KOPT-K1 (cell line): ENCODE results near the gene SMIM1.
"Not testable (repeated sequence)": the region's sequence is repeated elsewhere in the genome, so short reads cannot be mapped to it uniquely, and the experiment has no call there.

ENCODE experiments used
- H3K27ac ChIP-seq: fragments of 200-600 bp; sonication (generic); 2 replicates; pipeline ENCODE4 v1.5.1; 2016; ENCODE audit warnings: antibody characterized with exemption, mild to moderate bottlenecking, low read depth, low read length; ENCODE audit not compliant: poor library complexity, severe bottlenecking
- H3K36me3 ChIP-seq: fragments of 200-600 bp; sonication (generic); 2 replicates; pipeline ENCODE4 v1.5.1; 2017; ENCODE audit warnings: antibody characterized with exemption, mild to moderate bottlenecking, low read length, moderate library complexity; ENCODE audit not compliant: insufficient read depth
- H3K9me3 ChIP-seq: fragments of 200-600 bp; sonication (generic); 2 replicates; pipeline ENCODE4 v1.5.1; 2017; ENCODE audit warnings: antibody characterized with exemption, low read length, mild to moderate bottlenecking; ENCODE audit not compliant: insufficient read depth, poor library complexity, severe bottlenecking

The SMIM1 gene

DNA sequence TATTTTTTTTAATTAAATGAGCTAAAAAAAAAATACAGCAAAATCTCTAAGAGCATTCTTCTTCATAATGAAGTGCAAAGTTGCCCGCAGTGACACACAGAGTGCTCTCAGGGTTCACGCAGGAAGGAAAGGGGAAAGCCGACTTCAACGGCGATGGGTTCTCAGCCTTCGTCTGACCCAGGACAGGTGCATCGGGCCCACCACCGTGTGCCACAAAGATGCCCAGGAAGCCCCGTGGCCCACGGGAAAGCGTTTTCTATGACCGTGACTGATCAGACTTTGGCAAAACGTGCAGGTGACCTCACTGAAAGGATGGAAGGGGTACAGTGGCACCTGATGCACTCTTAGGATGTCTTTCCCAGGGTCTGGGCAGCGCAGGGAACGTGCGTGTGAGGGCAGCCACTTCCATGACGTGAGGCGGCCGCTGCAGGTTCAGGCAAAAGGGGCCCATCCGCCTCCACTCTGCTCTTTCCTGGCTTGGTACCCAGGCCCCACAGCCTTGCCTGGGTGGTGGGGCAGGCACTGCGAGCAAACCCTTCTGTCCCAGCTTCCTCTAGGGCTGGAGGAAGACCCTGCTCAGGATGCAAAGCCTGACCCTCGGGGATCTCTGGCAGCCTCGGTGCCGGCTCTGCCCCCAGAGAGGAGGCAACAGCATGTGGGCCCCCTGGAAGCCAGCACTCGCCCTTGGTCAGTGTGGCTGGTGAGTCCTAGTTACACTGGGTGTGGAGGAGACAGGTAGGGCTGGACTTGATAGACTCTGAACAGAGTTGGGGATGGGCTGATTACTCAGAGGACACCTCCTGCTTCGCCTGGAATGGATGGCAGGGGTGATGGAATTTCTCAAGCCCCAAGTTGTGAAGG lies 15.4 kb downstream of the SMIM1 start:
- no peak overlapping the region for H3K27ac ChIP-seq
- peaks cover 91% of the 10 kb centered on the region for H3K36me3 ChIP-seq
- H3K9me3 ChIP-seq = no peaks in the 10 kb centered on the region

DNA sequence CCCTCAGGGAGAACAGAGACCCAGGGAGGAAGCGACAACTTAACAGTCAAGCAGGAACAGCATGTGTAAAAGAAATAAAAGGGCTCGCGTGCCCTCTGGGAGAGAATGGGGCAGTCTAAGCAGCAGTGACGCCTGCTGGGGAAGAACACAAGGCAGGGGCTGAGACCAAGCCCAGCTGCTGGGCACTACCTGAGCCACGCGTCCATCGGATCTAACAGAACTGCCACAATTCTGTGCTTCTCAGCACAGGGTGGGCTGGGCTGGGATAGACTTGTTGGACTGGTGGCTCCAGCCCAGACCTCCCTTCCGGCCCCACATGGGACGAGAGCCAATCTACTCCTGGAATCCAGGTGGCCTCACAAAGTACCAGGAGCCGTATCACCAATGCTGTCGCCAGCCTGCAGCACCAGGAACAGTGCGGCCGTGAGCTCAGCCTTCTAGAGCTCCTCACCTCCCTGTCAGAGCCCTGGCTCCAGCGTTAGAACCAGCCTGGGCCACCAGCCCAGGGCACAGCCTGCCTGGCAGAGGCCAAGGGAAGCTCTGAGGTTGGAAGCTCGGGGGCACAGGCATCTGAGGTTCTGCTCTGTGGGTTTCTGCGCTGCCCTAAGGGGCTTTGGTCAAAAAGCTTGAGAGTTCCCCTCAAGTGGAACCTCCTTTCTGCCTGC lies 16.3 kb downstream of the SMIM1 start:
- H3K36me3 ChIP-seq = peaks cover 91% of the 10 kb centered on the region
- H3K27ac ChIP-seq = no peak overlapping the region
- no peaks in the 10 kb centered on the region for H3K9me3 ChIP-seq

DNA sequence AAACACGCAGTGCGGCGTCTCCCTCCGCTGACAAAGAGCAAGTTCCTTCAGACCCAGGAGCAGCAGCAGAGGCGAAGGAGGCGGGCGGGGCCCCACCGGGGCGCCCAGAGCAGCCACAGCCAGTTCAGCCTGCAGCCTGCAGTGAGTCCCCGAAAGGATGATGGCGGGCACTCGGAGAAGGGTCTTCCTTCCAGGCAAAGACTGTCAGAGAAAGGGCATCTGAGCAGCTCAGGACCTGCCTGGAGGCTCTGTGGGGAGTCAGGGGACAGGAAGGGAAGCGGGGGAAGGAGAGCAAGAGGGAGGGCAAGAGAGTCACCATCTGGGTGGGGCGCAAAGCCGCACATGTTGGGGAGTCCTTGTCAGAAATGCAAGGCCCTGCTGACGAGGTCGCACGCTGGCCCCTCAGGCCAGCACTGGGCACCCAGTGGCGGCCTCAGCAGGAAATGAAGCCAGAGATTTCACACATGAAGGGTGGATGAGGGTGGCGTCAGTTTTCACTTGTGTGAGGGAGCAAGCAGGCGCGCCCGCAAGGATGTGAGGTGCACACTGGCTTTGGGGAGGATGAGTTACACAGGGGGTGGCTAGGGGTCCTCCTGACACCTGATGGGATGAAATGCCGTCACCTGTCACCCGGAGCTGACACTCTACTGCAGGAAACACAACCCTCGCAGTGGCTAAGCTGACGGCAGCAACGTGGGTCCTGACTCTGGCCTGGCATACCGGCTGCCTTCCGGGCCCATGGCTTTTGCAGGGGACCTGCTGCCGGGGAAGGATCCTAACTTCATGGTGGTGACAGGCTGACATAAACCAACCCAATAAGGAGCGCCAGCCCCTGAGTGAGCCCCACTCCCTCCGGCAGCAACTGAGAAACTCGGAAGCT lies 17.1 kb downstream of the SMIM1 start:
- H3K9me3 ChIP-seq = no peaks in the 10 kb centered on the region
- H3K36me3 ChIP-seq = peaks cover 88% of the 10 kb centered on the region
- H3K27ac ChIP-seq = no peak overlapping the region

DNA sequence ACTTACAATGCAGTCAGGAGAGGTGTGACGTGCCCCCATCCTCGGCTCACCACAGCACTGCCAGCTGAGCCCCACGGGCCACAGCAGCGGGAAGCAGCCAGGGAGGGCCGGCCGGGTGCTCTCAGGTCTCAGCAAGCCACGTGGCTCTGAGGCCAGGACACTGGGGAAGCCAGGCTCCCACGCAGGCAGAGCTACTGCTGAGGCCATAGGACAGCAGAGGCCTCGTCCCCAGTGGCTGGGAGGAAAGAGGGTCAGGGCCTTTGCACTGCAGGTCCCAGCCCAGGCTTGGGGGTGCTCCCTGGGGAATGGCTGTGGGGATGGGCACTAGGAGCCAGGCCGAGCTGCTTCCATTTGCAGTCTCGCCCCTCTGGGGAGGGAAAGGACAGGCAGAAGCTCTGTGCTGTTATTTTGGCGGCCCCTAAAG lies 18.0 kb downstream of the SMIM1 start:
- no peaks in the 10 kb centered on the region for H3K9me3 ChIP-seq
- no peak overlapping the region for H3K27ac ChIP-seq
- H3K36me3 ChIP-seq = peaks cover 80% of the 10 kb centered on the region

DNA sequence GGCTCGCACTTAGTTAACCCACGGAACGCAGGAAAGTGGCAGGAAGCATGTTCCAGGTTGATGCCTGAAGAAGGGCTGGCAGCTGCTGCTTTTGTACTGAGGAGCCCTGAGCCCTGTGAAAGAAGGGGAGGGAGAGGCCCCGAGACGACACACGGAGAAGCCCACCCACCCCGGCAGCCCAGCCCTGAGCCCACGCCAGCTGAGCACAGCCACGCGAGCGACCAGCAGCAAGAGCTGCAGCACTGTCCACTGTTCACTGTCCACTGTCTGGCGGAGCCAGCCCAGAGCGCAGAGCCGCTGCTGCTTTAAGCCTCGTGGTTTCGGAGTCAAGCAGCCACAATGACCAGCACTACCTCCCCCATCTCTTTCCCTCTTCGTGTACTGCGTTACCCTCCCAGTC lies 18.4 kb downstream of the SMIM1 start:
- Histone ChIP-seq H3K27ac (no peak overlapping the region), H3K9me3 (no peaks in the 10 kb centered on the region), H3K36me3 (peaks cover 75% of the 10 kb centered on the region)

DNA sequence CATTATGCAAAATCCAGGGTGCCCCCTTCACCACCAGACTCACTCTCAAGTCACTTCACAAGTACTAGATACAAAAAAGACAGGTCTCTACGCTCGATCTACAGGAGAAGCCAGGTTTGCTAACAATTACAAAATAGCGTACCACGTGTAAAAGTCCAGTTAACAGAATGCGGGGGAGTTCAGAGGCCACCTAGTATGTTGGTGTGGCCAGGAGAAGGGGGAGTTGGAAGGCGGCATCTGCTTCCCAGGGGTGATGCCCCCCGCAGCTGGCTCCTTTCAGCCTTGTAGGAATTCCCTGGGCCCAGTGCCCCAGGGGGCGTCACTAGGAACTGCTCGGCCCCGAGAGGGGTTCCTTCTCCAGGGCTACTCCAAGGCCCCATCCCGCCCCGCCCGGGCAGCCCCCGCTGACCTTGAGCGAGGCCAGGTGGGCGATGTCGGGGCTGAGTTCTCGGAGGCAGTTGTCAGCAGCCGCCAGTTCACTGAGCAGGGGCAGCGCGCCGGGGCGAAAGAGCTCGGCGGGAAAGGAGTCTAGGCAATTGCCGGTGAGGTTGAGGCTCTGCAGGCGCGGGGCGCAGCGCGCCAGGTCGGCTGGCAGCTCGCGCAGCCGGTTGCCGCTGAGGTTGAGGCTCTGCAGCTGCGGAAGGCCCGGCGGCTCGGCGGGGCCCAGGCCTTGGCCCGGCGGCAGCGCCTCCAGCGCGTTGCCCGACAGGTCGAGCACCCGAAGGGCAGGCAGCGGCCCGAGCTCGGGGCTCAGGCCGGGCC lies 23.1 kb downstream of the SMIM1 start:
- Histone ChIP-seq H3K9me3 (no peaks in the 10 kb centered on the region), H3K27ac (peak overlapping the region; percentile 63), H3K36me3 (peaks cover 29% of the 10 kb centered on the region)

DNA sequence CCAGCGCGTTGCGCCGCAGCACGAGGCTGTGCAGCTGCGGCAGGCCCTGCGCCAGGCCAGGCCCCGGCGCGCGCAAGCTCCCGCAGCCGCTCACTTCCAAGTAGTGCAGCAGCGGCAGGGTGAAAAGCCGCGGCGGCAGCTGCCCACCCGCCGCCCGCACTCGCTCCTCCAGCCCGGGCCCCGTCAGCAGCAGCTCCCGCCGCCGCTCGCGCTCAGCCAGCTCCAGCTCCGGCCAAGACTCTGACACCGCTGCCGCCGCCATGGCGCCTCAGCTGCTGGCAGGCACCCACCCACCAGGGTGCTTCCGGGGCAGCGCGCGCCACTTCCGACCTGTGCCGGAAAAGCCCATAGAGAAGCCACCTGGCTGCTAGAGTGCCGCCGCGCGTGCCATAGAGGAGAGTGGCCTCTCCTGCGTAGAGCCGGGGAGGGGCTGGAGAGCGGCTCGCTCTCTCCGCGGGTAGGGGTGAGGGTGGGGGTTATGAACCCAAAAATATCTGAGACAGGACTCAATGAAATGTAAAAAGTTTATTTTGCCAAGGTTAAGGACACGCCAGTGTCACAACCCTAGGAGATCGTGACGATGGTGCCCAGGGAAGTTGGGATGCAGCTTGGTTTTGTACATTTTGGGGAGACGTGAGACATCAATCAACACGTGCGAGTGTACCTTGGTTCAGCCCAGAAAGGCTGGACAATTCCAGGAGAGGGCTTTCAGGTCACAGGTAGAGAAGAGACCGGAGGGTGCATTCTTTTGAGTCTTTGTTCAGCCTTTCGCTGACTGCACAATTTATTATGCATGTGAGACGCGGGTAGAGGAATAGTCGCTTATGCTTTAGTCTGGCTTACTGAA lies 23.9 kb downstream of the SMIM1 start, which contains the start of gene LRRC47:
TSS of gene LRRC47 (minus strand) at position 284 of the 847 bp plus-strand sequence. CDS start at position 262, 22 bp downstream.
- H3K36me3 ChIP-seq = peaks cover 27% of the 10 kb centered on the region
- H3K9me3 ChIP-seq = peaks cover 7% of the 10 kb centered on the region
- peak within 1 kb of the TSS; percentile 63 for H3K27ac ChIP-seq

DNA sequence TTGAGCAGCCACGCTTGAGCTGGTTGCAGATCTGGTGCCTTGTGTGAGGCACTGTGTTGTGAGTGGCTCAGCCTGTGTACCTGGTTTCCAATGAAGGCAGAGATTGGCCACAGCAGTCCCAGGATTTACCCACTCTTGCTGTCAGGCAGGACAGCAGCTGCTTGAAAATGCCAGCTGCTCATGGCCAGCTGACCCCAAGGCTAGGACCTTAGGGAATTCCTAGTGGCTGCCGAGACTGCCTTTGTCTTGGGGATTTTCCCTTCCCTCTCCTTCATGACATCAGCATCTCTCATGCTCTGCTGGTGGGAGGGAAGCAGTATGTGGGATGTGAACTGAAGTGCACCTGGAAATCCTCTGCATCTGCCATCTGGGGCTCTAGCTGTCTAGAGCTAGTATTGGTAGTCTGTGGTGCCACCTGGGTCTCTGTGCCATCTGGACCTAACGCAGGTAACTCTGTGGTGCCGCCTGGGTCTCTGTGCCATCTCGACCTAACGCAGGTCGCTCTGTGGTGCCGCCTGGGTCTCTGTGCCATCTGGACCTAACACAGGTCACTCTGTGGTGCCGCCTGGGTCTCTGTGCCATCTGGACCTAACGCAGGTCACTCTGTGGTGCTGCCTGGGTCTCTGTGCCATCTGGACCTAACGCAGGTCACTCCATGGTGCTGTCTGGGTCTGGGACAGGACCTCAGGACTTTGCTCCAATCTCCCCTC lies 27.6 kb downstream of the SMIM1 start:
- no peaks in the 10 kb centered on the region for H3K36me3 ChIP-seq
- H3K9me3 ChIP-seq = peaks cover 7% of the 10 kb centered on the region
- H3K27ac ChIP-seq = no peak overlapping the region

DNA sequence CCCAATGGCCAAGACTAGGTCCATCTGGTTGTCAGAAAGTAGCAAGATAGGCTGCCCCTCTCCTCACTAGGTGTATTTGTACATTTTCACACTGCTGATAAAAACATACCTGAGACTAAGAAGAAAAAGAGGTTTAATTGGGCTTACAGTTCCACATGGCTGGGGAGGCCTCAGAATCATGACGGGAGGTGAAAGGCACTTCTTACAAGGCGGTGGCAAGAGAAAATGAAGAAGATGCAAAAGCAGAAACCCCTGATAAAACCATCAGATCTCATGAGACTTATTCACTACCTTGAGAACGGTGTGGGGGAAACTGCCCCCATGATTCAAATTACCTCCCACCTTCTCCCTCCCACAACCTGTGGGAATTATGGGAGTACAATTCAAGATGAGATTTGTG lies 28.2 kb downstream of the SMIM1 start:
- H3K9me3 ChIP-seq, H3K36me3 ChIP-seq, H3K27ac ChIP-seq: not testable (repeated sequence)

DNA sequence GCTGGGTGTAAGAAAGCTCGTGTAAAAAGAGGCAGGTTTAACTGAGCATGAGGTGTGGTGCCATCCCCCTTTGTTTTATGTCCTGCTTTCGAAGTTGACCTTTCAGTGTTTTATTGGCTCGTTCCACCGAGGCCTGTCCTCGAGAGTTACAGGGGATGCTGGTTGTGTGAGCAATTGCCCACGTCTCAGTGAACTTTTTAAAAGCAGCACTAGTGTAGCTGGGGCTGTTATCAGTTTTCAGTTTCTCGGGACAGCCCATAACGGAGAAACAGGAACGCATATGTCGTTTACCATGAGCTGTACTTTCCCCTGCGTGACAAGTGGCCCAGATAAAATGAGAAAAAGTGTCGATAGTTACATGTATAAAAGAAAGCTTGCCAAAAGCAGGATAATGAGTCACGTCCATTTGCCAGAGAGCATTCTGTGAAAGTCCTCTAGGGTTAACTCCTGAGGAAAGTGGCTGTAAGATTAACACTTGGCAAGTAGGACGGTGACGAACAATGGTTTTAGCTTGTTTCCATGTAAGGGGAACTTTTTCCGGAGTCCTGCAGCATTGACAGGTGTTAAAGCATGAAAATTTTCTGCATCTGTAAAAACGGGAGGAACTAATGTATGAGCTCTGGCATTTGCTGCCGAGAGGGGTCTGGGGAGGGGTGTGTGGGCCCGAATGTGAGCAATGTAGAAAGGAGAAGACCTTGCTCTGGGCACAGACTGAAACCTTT lies 31.5 kb downstream of the SMIM1 start:
- Histone ChIP-seq H3K27ac (no peak overlapping the region), H3K9me3 (peaks cover 7% of the 10 kb centered on the region), H3K36me3 (no peaks in the 10 kb centered on the region)

DNA sequence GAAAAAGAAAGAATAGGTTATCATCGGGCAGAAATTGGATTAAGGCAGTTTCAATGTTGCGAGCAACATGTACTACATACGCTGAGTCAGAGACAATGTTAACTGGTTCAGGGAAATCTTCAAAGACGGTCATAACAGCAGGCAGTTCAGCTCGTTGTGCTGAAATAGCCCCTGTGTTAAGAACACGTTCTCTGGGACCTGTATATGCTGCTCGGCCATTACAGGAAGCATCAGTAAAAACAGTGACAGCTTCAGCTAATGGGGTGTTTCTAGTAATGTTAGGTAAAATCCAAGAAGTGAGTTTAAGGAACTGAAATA lies 32.0 kb downstream of the SMIM1 start:
- H3K27ac ChIP-seq, H3K9me3 ChIP-seq, H3K36me3 ChIP-seq: not testable (repeated sequence)

DNA sequence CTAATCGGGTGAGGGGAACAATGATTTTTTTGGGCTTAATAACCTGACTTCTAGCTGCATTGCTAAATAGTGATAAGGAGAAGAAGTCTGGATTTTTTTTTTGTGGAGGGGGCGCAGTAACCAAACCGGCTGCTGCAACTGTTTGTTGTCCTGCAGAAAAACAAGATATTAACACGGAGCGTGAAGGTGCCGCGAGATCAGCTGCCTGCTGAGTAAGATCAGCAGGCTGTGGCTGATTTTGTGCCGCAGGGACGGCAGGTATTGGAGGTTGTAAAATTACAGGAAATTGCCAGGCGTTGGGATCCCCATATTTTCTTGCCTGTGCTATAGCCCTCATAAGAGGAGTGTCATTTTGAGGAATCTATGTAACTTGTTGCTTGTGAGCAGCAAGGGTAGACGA lies 32.5 kb downstream of the SMIM1 start:
- Histone ChIP-seq H3K27ac (no peak overlapping the region), H3K9me3 (peaks cover 7% of the 10 kb centered on the region)

DNA sequence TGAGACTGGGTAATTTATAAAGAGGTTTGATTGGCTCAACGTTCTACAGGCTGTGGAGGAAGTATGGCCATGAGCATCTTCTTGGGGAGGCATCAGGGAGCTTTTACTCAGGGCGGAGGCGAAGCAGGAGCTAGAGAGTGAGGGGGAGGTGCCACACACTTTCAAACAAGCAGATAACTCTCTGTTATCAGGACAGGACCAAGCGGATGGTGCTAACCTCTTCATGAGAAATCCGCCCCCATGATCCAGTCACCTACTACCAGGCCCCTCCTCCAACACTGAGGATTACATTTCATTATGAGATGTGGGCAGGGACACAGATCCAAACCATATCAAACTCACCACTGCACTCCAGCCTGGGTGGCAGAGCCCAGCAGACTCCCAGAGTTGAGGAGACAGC lies 35.2 kb downstream of the SMIM1 start:
- Histone ChIP-seq H3K9me3 (no peaks in the 10 kb centered on the region), H3K36me3 (no peaks in the 10 kb centered on the region), H3K27ac (no peak overlapping the region)

More for the DNA sequence above, 32.5 kb downstream of the SMIM1 start:
- H3K36me3 ChIP-seq = no peaks in the 10 kb centered on the region
